ENCODE data around the gene THADA.

Gene THADA

GRCh38 chr2:43241558-43241957, 354.3 kb downstream of the THADA start:
- Histone ChIP-seq H3K4me3 (ENCODE audit: control insufficient read depth in 1 of 7, extremely low read depth in 1 of 7, insufficient read depth in 4 of 7, low read depth in 2 of 7, low read length in 6 of 7) (no peak overlapping the region), H3K36me3 (ENCODE audit: control insufficient read depth in 4 of 4, insufficient read depth in 4 of 4, low read length in 3 of 4) (peaks cover 0 to 15% (median 6%) of the 10 kb centered on the region in 4 experiments), H3K9me3 (ENCODE audit: control extremely low read depth in 1 of 5, control insufficient read depth in 4 of 5, insufficient read depth in 2 of 5, low read depth in 1 of 5, low read length in 4 of 5) (no peaks in the 10 kb centered on the region), H3K4me1 (ENCODE audit: control extremely low read depth in 1 of 4, control insufficient read depth in 4 of 4, insufficient read depth in 4 of 4, low read length in 3 of 4) (peaks cover 0 to 14% (median 13%) of the 10 kb centered on the region in 4 experiments), H3K27me3 (replicated peaks in 2 of 5; ENCODE audit: control insufficient read depth in 4 of 5, insufficient read depth in 5 of 5, low read length in 4 of 5) (no peaks in the 10 kb centered on the region), H3K27ac (ENCODE audit: insufficient read depth in 1 of 2, low read depth in 1 of 2, low read length in 2 of 2, poor library complexity in 1 of 2, severe bottlenecking in 2 of 2) (no peak overlapping the region)
- over 99% methylated on average over 10 of the region's 10 CpGs for WGBS (ENCODE audit: insufficient coverage)
- DNase-seq, result no peak
- ChIA-PET POLR2A (interaction anchor here (2.0 kb wide), 1 partner anchor 14 kb away, joined by 6 read pairs; the partner anchor contains the start of gene ZFP36L2), CTCF (interaction anchor here (1.9 kb wide), 1 partner anchor 244 kb away, joined by 9 read pairs; no protein-coding TSS in a partner anchor)

DNA sequence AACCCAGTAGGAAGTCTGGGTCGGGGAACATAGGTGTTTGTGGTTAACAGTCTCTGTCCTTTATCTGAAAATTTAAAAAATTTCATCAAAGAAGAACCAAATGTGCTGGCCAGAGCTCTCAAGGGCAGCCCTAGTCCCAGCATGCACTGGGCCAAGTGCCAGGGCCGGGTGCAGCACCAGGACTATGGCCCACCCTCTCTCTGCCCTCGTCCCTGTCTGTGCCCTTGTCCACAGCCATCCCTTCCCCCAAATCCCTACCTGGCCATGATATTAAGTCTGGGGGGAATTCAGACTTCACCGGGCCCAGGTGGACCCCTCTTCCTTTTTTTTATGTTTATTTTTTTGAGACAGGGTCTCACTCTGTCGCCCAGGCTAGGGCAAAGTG, 355.1 kb downstream of the THADA start:
- WGBS (ENCODE audit: insufficient coverage), result 75% methylated on average over 4 of the region's 5 CpGs

DNA sequence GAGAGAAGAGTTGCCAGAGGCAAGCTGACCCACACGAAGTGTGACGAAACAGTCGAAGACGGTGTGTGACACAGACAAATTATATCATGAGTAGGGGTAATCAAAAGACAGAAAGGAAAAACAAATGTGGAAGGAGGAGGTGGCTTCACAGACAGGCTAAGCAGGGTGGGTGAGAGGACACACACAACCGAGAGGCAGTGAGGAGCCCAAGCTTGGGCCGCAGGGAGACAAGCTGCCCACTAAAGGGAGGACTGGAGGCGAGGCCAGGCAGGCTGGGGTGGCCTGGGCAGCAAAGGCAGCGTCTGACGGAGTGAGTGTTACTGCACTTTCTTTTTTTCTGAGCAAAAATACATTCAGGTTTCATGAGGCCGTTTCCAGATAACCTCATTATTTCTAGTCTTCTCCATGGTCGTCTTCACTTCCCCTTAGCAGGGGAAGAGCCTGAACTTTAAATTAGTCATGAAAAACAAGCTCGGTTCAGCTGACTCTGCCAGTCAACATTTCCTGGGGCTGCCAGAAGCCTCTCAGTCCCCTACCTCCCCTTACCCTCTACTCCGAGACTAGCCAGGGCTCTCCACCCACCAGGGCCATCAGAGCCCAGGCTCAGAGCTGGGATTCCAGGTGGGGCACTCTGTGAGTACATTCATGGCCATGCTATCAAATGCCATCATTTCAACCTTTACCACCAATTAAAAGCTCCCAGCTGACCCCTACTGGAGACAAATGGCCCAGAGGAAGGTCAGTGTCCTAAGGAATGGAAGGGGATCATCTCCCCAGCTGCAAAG, 355.7 kb downstream of the THADA start:
- no peaks in the 10 kb centered on the region for H3K27me3 ChIP-seq (replicated peaks in 2 of 5; ENCODE audit: control insufficient read depth in 4 of 5, insufficient read depth in 5 of 5, low read length in 4 of 5)
- 60% methylated on average over 10 of the region's 13 CpGs for WGBS (ENCODE audit: insufficient coverage)
- no peaks in the 10 kb centered on the region for H3K9me3 ChIP-seq (ENCODE audit: control extremely low read depth in 1 of 5, control insufficient read depth in 4 of 5, insufficient read depth in 2 of 5, low read depth in 1 of 5, low read length in 4 of 5)
- H3K4me1 ChIP-seq (ENCODE audit: control extremely low read depth in 1 of 4, control insufficient read depth in 4 of 4, insufficient read depth in 4 of 4, low read length in 3 of 4), result peaks cover 0 to 14% (median 13%) of the 10 kb centered on the region in 4 experiments
- ChIA-PET POLR2A (interaction anchor here (1.2 kb wide), 1 partner anchor 14 kb away, joined by 4 read pairs; the partner anchor contains the start of gene ZFP36L2), CTCF (interaction anchor here (0.8 to 2.4 kb wide), 8 partner anchors 8 to 302 kb away, joined by 3 to 12 read pairs (median 4); partner anchors contain the start of gene ZFP36L2)
- peak in 2 of 3 donors; percentile 60 to 65 for DNase-seq
- H3K36me3 ChIP-seq (ENCODE audit: control insufficient read depth in 4 of 4, insufficient read depth in 4 of 4, low read length in 3 of 4), result peaks cover 0 to 15% (median 6%) of the 10 kb centered on the region in 4 experiments
- peak overlapping the region in 1 of 7 experiments; percentile 19 for H3K4me3 ChIP-seq (ENCODE audit: control insufficient read depth in 1 of 7, extremely low read depth in 1 of 7, insufficient read depth in 4 of 7, low read depth in 2 of 7, low read length in 6 of 7)
- peak overlapping the region in 1 of 2 experiments; percentile 39 for H3K27ac ChIP-seq (ENCODE audit: insufficient read depth in 1 of 2, low read depth in 1 of 2, low read length in 2 of 2, poor library complexity in 1 of 2, severe bottlenecking in 2 of 2)

More for the DNA sequence above, 355.1 kb downstream of the THADA start:
- Histone ChIP-seq H3K36me3 (ENCODE audit: control insufficient read depth in 4 of 4, insufficient read depth in 4 of 4, low read length in 3 of 4) (peaks cover 0 to 15% (median 6%) of the 10 kb centered on the region in 4 experiments), H3K4me1 (ENCODE audit: control extremely low read depth in 1 of 4, control insufficient read depth in 4 of 4, insufficient read depth in 4 of 4, low read length in 3 of 4) (peaks cover 0 to 14% (median 13%) of the 10 kb centered on the region in 4 experiments), H3K9me3 (ENCODE audit: control extremely low read depth in 1 of 5, control insufficient read depth in 4 of 5, insufficient read depth in 2 of 5, low read depth in 1 of 5, low read length in 4 of 5) (no peaks in the 10 kb centered on the region), H3K27ac (ENCODE audit: insufficient read depth in 1 of 2, low read depth in 1 of 2, low read length in 2 of 2, poor library complexity in 1 of 2, severe bottlenecking in 2 of 2) (peak overlapping the region in 1 of 2 experiments; percentile 39), H3K4me3 (ENCODE audit: control insufficient read depth in 1 of 7, extremely low read depth in 1 of 7, insufficient read depth in 4 of 7, low read depth in 2 of 7, low read length in 6 of 7) (peak overlapping the region in 1 of 7 experiments; percentile 19), H3K27me3 (replicated peaks in 2 of 5; ENCODE audit: control insufficient read depth in 4 of 5, insufficient read depth in 5 of 5, low read length in 4 of 5) (no peaks in the 10 kb centered on the region)
- ChIA-PET POLR2A (interaction anchor here (1.2 kb wide), 1 partner anchor 14 kb away, joined by 4 read pairs; the partner anchor contains the start of gene ZFP36L2), CTCF (interaction anchor here (0.8 to 2.4 kb wide), 8 partner anchors 8 to 301 kb away, joined by 3 to 12 read pairs (median 4); partner anchors contain the start of gene ZFP36L2)
- DNase-seq, result no peak

- H3K4me3 ChIP-seq (ENCODE audit: control insufficient read depth in 1 of 7, extremely low read depth in 1 of 7, insufficient read depth in 4 of 7, low read depth in 2 of 7, low read length in 6 of 7), result no peak overlapping the region
- H3K9me3 ChIP-seq (ENCODE audit: control extremely low read depth in 1 of 5, control insufficient read depth in 4 of 5, insufficient read depth in 2 of 5, low read depth in 1 of 5, low read length in 4 of 5), result no peaks in the 10 kb centered on the region
- H3K4me1 ChIP-seq (ENCODE audit: control extremely low read depth in 1 of 4, control insufficient read depth in 4 of 4, insufficient read depth in 4 of 4, low read length in 3 of 4), result peaks cover 0 to 21% (median 18%) of the 10 kb centered on the region in 4 experiments
- H3K27ac ChIP-seq (ENCODE audit: insufficient read depth in 1 of 2, low read depth in 1 of 2, low read length in 2 of 2, poor library complexity in 1 of 2, severe bottlenecking in 2 of 2), result no peak overlapping the region
- WGBS (ENCODE audit: insufficient coverage), result 100% methylated on average over 3 of the region's 3 CpGs
- ChIA-PET CTCF (interaction anchor here (0.9 to 2.4 kb wide), 3 partner anchors 11 to 256 kb away, joined by 3 to 12 read pairs (median 3); partner anchors contain the start of gene ZFP36L2), POLR2A (interaction anchor here (0.6 kb wide), 1 partner anchor 481 kb away, joined by 5 read pairs; no protein-coding TSS in a partner anchor)
- no peak for DNase-seq
- peaks cover 0 to 11% (median 0%) of the 10 kb centered on the region in 4 experiments for H3K36me3 ChIP-seq (ENCODE audit: control insufficient read depth in 4 of 4, insufficient read depth in 4 of 4, low read length in 3 of 4)
- H3K27me3 ChIP-seq (replicated peaks in 2 of 5; ENCODE audit: control insufficient read depth in 4 of 5, insufficient read depth in 5 of 5, low read length in 4 of 5), result no peaks in the 10 kb centered on the region
Measured at GRCh38 chr2:43238813-43239212, 357.0 kb downstream of the THADA start.

DNA sequence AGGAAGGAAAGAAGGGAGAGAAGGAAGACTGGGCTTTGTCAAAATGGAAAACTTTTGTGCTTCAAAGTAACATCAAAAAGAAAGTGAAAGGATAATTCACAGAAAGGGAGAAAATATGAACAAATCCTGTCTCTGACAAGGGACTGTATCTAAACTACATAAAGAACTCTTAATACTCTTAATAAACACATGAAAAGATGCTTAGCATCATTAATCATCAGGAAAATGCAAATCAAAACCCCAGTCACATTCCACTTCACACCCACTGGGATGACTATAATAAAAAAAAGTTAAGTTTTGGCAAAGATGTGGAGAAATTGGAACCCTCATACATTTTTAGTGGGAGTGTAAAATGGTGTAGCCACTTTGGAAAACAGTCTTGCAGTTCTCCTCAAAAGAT, 357.7 kb downstream of the THADA start:
- H3K27ac ChIP-seq (ENCODE audit: insufficient read depth in 1 of 2, low read depth in 1 of 2, low read length in 2 of 2, poor library complexity in 1 of 2, severe bottlenecking in 2 of 2), result no peak overlapping the region
- ChIA-PET CTCF (interaction anchor here (1.0 kb wide), 1 partner anchor 9 kb away, joined by 3 read pairs; no protein-coding TSS in a partner anchor), POLR2A (interaction anchor here (0.6 kb wide), 1 partner anchor 481 kb away, joined by 5 read pairs; no protein-coding TSS in a partner anchor)

DNA sequence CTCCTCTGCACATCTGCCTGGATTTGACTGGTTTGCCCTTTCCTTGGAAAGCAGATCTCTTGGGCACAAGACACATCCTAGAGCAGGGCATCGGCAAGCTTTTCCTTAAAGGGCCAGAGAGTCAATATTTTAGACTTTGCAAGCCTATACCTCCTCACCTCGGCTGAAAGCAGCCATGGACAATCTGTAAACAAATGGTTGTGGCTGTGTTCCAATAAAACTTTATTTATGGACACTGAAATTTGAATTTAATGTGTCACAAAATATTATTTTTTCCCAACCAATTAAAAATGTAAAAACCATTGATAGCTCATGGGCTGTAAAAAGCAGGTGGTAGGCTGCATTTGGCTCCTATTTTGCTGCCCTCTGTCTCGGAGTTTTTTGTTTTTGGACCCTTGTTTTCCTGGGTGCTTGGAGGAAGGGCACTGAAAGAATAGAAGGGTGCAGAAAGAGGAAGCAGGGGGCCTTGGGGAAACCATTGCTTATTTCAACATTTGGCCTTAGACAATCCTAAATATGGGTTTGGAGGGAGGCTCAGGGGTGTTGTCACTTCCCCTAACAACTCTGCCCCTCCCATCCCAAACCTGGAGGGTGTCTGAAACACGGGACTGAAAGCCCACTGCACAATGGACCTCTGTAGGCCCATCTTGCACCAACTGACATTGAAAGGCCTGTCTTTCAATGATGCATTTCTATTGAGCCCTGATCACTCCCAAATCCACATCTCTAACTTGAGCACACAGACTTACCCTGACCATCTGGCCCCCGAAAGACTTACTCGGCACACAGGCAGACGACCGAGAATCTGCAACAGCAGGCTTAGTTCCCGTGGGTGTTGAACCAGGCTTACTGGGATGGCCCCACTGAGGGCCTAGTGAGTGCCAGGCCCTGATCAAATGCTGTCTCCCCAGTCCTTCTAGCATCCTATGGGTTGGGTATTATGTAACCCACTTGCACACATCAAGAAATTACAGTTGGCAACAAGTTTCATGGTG, 362.3 kb downstream of the THADA start:
- Histone ChIP-seq H3K27ac (ENCODE audit: insufficient read depth in 1 of 2, low read depth in 1 of 2, low read length in 2 of 2, poor library complexity in 1 of 2, severe bottlenecking in 2 of 2) (no peak overlapping the region), H3K27me3 (replicated peaks in 2 of 5; ENCODE audit: control insufficient read depth in 4 of 5, insufficient read depth in 5 of 5, low read length in 4 of 5) (no peaks in the 10 kb centered on the region), H3K9me3 (ENCODE audit: control extremely low read depth in 1 of 5, control insufficient read depth in 4 of 5, insufficient read depth in 2 of 5, low read depth in 1 of 5, low read length in 4 of 5) (no peaks in the 10 kb centered on the region), H3K4me1 (ENCODE audit: control extremely low read depth in 1 of 4, control insufficient read depth in 4 of 4, insufficient read depth in 4 of 4, low read length in 3 of 4) (peaks cover 9 to 35% (median 21%) of the 10 kb centered on the region in 4 experiments), H3K4me3 (ENCODE audit: control insufficient read depth in 1 of 7, extremely low read depth in 1 of 7, insufficient read depth in 4 of 7, low read depth in 2 of 7, low read length in 6 of 7) (no peak overlapping the region), H3K36me3 (ENCODE audit: control insufficient read depth in 4 of 4, insufficient read depth in 4 of 4, low read length in 3 of 4) (peaks cover 0 to 22% (median 17%) of the 10 kb centered on the region in 4 experiments)
- ChIA-PET CTCF (no interaction called here), POLR2A (no interaction called here)
- DNase-seq, result peak in 2 of 3 donors; percentile 29 to 30
- 91% methylated on average over 7 of the region's 9 CpGs for WGBS (ENCODE audit: insufficient coverage)

More for the DNA sequence above, 357.7 kb downstream of the THADA start:
- DNase-seq, result peak in 1 of 3 donors; percentile 26
- Histone ChIP-seq H3K27me3 (replicated peaks in 2 of 5; ENCODE audit: control insufficient read depth in 4 of 5, insufficient read depth in 5 of 5, low read length in 4 of 5) (no peaks in the 10 kb centered on the region), H3K4me1 (ENCODE audit: control extremely low read depth in 1 of 4, control insufficient read depth in 4 of 4, insufficient read depth in 4 of 4, low read length in 3 of 4) (peaks cover 0 to 27% (median 23%) of the 10 kb centered on the region in 4 experiments), H3K36me3 (ENCODE audit: control insufficient read depth in 4 of 4, insufficient read depth in 4 of 4, low read length in 3 of 4) (peaks cover 0 to 7% (median 0%) of the 10 kb centered on the region in 4 experiments), H3K9me3 (ENCODE audit: control extremely low read depth in 1 of 5, control insufficient read depth in 4 of 5, insufficient read depth in 2 of 5, low read depth in 1 of 5, low read length in 4 of 5) (no peaks in the 10 kb centered on the region), H3K4me3 (ENCODE audit: control insufficient read depth in 1 of 7, extremely low read depth in 1 of 7, insufficient read depth in 4 of 7, low read depth in 2 of 7, low read length in 6 of 7) (no peak overlapping the region)

Measured in common myeloid progenitor, CD34-positive (primary cell).